Nephron progenitor cell (in vitro differentiated cells): Measurements from ENCODE around the gene GAD1.

Experiments used
- DNase-seq: peaks from one replicate; pipeline ENCODE4 v3.0.0; 2021
- H3K27ac Mint-ChIP-seq: 2 replicates; pipeline ENCODE4 v1.8.0; 2021; ENCODE audit warnings: mild to moderate bottlenecking, moderate library complexity, mixed read lengths
- H3K27me3 Mint-ChIP-seq: 2 replicates; pipeline ENCODE4 v1.8.0; 2021; ENCODE audit warnings: mild to moderate bottlenecking, low read depth, mixed read lengths; ENCODE audit not compliant: poor library complexity
- H3K36me3 Mint-ChIP-seq: 2 replicates; pipeline ENCODE4 v1.8.0; 2021; ENCODE audit warnings: low read depth, mixed read lengths
- H3K4me1 Mint-ChIP-seq: 2 replicates; pipeline ENCODE4 v1.8.0; 2021; ENCODE audit warnings: mixed read lengths
- H3K4me3 Mint-ChIP-seq: 2 replicates; pipeline ENCODE4 v1.8.0; 2021; ENCODE audit warnings: mild to moderate bottlenecking, moderate library complexity, mixed read lengths
- H3K9me3 Mint-ChIP-seq: 2 replicates; pipeline ENCODE4 v1.8.0; 2021; ENCODE audit warnings: mild to moderate bottlenecking, moderate library complexity, mixed read lengths
- CTCF ChIP-seq: fragments of 200-600 bp; sonication (generic); IDR thresholded peaks from 2 replicates; pipeline ENCODE4 v1.5.0; 2021; ENCODE audit warnings: antibody characterized with exemption

Gene GAD1

GRCh38 chr2:170829036-170829435, 12.3 kb downstream of the GAD1 start:
- H3K4me1 Mint-ChIP-seq: peaks cover 39% of the 10 kb centered on the region
- H3K36me3 Mint-ChIP-seq: peaks cover 35% of the 10 kb centered on the region
- no peak for TF ChIP-seq CTCF
- no peaks in the 10 kb centered on the region for H3K9me3 Mint-ChIP-seq
- H3K4me3 Mint-ChIP-seq: no peak overlapping the region
- DNase-seq: no peak
- H3K27me3 Mint-ChIP-seq: peaks cover 3% of the 10 kb centered on the region
- no peak overlapping the region for H3K27ac Mint-ChIP-seq

DNA sequence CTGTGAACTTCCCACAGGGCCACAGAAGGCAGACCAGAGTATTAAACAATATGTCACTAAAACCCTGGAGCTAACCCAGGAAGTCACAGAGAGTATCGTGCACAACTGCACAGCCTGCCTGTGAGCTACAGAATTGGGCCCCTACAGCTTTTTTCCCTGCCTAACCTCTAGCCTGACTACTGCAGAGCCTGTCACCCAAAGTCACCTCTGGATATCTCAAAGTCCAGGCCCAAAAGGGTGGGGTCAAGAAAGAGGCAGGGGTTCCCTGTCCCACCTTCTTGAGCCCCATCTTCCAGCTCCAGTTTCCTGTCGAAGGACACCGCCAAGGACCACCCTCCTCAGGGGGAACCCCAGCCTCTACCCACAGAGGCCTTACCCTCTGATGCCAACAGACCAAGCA, 13.5 kb downstream of the GAD1 start:
- H3K27ac Mint-ChIP-seq: no peak overlapping the region
- no peaks in the 10 kb centered on the region for H3K9me3 Mint-ChIP-seq
- no peak for TF ChIP-seq CTCF
- DNase-seq: no peak
- peaks cover 35% of the 10 kb centered on the region for H3K36me3 Mint-ChIP-seq
- peaks cover 29% of the 10 kb centered on the region for H3K4me1 Mint-ChIP-seq
- H3K4me3 Mint-ChIP-seq: no peak overlapping the region
- H3K27me3 Mint-ChIP-seq: peaks cover 3% of the 10 kb centered on the region

- H3K27me3 Mint-ChIP-seq: peaks cover 3% of the 10 kb centered on the region
- no peak overlapping the region for H3K4me3 Mint-ChIP-seq
- peaks cover 29% of the 10 kb centered on the region for H3K4me1 Mint-ChIP-seq
- H3K27ac Mint-ChIP-seq: no peak overlapping the region
- peaks cover 40% of the 10 kb centered on the region for H3K36me3 Mint-ChIP-seq
- TF ChIP-seq CTCF: no peak
- DNase-seq: no peak
- no peaks in the 10 kb centered on the region for H3K9me3 Mint-ChIP-seq
These were observed 14.4 kb downstream of the GAD1 start for GRCh38 chr2:170831115-170831514.

GRCh38 chr2:170836027-170836426, 19.3 kb downstream of the GAD1 start:
- no peaks in the 10 kb centered on the region for H3K27me3 Mint-ChIP-seq
- peaks cover 65% of the 10 kb centered on the region for H3K36me3 Mint-ChIP-seq
- H3K4me3 Mint-ChIP-seq: no peak overlapping the region
- H3K27ac Mint-ChIP-seq: no peak overlapping the region
- no peaks in the 10 kb centered on the region for H3K9me3 Mint-ChIP-seq
- DNase-seq: no peak
- no peak for TF ChIP-seq CTCF
- H3K4me1 Mint-ChIP-seq: no peaks in the 10 kb centered on the region

DNA sequence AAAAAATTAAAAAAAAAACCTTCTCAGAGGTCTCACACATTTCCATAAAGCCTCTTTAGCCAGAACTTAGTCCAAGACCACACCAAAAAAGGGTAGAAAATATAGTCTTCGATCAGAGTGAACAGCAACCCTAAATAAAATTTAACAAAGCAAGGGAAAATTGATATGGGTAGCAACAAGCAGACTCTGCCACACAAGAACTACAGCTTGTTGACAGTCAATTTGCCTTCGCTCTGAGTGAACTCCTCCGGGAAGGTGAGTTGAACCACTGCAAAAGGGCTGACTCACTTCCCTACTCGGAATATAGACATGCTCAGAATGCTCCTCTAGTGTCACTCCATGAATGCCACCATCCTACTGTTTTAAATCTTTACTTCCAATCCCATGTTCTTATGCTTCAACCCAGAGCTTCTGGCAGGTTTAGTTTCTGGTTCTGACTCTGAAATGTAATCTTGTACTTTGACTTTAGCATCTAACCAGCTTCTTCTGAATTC, 24.1 kb downstream of the GAD1 start:
- no peak overlapping the region for H3K27ac Mint-ChIP-seq
- no peak overlapping the region for H3K4me3 Mint-ChIP-seq
- peaks cover 69% of the 10 kb centered on the region for H3K36me3 Mint-ChIP-seq
- H3K27me3 Mint-ChIP-seq: no peaks in the 10 kb centered on the region
- no peaks in the 10 kb centered on the region for H3K9me3 Mint-ChIP-seq
- TF ChIP-seq CTCF: no peak
- DNase-seq: no peak
- H3K4me1 Mint-ChIP-seq: peaks cover 14% of the 10 kb centered on the region

GRCh38 chr2:170842785-170843184, 26.1 kb downstream of the GAD1 start:
- no peak overlapping the region for H3K27ac Mint-ChIP-seq
- H3K36me3 Mint-ChIP-seq: peaks cover 62% of the 10 kb centered on the region

More at GRCh38 chr2:170842785-170843184, 26.1 kb downstream of the GAD1 start:
- no peak overlapping the region for H3K4me3 Mint-ChIP-seq
- no peak for DNase-seq
- TF ChIP-seq CTCF: no peak
- H3K4me1 Mint-ChIP-seq: peaks cover 14% of the 10 kb centered on the region
- H3K9me3 Mint-ChIP-seq: no peaks in the 10 kb centered on the region
- H3K27me3 Mint-ChIP-seq: no peaks in the 10 kb centered on the region
